NOMO-1 treated with DMSO at 0.1 percent for 48 hours (cell line): ENCODE results near the gene AKR1C1.
"Not testable (repeated sequence)": the region's sequence is repeated elsewhere in the genome, so short reads cannot be mapped to it uniquely, and the experiment has no call there.

Experiments
- DNase-seq: peaks from one replicate; lab custom pipeline; 2025; ENCODE audit not compliant: unreplicated experiment; lab: John Stamatoyannopoulos, UW

AKR1C1 gene

DNA sequence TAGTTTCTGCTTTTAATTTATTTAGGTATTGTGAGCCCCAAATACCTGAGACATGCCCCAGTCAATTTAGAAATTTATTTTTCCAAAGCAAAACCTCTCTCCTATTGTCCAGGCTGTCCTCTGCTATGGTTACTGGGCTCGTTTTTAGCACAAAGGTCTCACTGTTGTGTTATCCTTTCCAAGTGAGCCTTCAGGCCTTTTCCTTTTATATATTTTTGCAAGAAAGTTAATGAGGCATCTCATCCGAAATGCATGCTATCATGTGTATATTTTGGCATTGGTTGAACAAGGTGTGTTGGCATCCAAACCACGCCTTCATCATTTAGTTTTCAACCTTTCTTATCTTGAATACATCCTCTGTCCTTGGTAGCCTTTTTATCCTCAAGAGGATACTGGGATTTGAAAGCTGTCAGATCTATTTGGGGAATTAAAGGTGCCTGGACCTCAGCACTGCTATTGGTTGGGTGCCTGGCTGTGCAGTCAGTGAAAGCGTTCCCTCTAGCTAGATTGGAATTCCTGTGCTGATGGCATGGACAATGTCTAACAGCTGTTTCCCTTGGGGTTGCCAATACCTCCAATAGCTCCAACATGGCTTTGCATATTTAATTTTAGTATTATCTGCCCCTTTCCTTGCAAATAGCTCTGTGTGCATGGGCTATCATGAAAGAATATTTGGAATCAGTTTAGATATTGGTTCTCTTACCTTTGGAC lies 51.1 kb downstream of the AKR1C1 start:
- not testable (repeated sequence) for DNase-seq

DNA sequence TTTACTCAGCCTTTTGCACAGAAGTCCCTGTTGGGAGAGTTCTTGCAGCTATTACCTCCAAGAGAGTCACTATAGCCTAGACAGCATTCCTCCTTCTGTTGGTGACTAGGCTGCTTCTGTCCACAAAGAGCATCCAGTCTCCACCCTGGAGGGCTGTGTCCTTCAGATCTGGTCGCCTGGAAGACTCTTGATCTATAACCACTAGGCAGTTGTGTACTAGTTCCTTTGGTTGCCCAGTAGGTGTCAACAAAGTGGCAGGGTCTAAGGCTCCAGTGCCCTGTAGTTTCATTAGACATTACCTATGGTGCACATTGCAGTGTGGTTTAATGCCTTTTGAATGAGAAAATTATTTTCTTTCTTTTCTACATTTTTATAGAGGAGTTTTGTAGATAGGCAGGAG lies 51.7 kb downstream of the AKR1C1 start:
- DNase-seq = no peak

DNA sequence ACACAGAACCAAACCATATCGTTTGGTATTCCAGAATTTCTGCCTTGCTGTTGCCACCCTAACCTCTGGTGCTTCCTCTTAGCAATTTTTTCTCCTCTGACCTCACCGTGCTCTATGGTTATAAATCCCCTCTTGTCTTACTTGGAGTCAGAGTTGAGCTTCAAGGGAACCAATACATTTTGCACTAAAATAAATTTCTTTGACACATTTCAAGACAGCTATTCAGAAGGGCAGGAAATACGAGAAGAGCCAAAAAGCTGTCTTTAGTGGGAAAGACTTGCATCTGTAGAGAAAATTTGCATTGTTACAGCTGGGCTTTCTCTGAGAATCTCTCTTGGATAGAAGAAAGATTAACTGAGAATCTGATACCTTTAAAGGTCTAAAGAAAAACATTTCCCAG lies 54.9 kb downstream of the AKR1C1 start:
- DNase-seq = no peak

DNA sequence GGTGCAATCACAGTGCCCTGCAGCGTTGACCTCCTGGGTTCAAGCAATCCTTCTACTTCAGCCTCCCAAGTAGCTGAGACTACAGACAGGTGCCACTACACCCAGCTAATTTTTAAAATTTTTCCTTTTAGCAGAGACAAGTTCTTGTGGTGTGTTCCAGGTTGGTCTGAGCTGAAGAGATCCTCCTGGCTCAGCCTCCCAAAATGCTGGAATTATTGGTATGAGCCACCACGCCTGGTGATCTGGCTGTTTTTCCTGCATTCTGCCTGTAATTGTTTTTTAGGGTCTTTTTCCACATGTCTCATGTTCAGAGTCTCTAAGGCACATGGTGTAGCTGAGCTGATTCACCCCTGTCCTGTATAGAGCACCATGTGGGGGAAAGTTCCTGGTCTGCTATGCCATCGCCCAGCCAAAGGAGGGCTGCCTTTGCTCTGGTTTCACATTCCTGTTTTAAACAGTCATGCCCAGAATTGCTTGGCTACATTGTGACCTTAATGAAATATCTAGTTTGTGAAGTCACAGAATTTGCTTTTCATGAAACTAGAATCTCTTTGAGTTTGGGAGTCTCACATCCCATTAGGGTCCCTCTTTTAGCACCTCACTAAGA lies 55.6 kb downstream of the AKR1C1 start:
- DNase-seq = not testable (repeated sequence)

DNA sequence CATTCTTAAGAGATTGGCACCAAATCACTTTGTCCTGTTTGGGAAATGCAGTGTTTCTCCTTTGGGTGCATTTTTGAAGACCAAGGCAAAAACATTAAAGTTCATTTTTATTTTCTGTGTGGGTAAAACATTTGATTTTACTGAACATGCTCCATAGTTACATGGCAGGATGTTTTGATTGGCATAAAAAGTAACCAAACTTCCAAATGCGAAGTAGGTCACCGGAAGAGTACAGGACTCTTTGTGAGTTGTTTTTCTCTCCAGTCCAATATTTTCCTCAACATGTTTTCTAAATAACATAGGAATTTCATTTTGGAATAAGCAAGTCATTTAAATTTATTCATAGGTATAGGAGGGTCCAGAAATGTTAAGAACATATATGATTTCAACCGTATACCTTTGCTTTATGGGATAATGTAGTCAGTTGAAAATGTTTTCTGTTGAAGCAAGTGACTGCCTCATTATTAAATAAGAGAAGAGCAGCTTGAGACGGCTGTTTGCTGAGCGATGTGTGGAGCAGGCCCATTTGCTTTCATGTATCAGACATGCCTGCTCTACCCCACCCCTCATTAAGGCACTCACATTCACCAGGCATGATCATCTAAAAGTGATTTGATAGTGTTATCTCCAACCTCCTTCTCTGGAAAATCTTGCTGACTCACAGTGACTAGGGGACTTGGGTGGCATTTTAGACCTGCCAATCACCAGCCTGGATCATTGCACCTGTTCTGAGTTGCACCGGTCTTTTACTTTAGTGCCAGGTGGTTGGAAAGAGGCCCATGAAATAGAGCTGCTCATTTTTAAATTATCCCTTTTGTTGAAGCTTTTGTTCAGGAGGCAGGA lies 56.8 kb downstream of the AKR1C1 start:
- not testable (repeated sequence) for DNase-seq

DNA sequence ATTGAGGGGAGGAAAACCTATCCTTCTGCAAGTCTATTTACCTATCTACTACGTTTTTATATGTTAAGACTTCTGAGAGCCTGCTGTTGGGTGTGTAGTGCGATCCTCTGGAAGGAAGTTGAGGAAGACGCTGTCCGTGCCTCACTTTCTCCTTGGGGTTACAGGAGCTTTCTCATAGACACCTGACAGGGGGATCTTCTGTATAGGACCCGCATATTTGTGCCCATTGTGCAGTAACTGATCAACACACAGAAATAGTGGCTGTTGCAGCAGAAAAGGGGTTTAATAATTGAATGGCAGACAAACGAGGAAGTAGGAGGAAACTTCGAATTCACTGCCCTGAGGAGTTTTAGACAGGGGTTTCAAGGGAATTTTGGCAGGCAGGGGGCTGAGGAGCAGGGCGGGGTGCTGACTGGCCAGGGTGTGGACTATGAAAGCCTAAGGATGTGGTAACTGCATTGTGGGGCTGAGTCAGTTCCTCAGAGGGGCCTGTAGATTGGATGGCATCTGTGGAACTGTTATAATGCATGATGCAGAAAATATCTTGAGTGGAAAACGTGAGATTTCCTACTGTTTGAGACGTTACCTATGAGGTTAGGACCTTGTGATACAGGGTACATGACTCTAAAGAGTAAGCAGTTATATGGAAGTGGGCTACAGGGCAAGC lies 58.5 kb downstream of the AKR1C1 start:
- DNase-seq = not testable (repeated sequence)

DNA sequence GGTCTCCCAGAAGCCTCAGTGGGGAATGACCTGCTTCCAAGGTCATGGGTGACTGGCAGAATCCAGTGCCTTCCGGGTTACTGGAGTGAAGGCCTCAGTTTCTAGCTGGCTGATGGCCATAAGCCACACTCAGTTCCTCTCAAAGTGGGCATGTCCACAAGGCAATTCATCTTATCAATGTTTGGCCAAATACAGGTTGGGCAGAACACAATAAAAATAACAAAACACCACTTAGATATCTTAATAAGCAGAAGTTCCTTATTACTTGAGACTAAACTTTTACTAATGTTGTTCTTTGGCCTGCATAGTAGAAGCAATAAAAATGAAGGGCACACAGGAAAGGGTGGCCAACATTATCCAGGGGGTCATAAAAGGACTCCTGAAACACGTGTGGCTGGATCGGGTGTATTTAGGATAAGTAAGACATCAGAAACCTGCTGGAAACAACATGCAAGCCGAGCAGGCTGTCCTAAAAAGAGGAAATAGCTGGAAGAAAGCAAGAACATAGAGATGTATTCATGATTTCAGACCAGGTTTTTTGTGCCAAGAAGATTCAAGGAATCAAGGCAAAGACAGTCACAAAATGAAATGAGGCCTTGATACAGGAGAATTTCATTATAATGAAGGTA lies 60.1 kb downstream of the AKR1C1 start:
- peak; percentile 13 for DNase-seq

DNA sequence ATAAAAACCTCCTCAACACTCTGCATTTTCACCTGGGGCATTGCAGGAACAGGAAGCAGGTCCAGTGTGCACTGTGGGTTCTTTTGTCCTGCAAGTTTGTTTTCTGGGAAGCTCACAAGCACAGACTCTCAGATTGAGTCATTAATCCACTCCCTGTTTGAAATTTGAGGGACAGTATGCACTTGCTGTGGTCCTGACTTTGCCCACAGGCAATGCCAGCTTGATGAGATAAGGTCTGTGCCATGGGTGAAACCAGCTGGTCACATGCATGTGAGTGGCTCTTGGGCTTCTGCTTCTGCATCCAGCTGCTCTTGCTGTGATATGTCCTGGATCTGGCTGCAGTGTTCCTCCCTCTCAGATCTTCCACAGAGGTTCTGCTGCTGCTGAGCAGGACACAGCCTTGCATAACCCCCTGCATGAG lies 62.3 kb downstream of the AKR1C1 start:
- peak; percentile 25 for DNase-seq

DNA sequence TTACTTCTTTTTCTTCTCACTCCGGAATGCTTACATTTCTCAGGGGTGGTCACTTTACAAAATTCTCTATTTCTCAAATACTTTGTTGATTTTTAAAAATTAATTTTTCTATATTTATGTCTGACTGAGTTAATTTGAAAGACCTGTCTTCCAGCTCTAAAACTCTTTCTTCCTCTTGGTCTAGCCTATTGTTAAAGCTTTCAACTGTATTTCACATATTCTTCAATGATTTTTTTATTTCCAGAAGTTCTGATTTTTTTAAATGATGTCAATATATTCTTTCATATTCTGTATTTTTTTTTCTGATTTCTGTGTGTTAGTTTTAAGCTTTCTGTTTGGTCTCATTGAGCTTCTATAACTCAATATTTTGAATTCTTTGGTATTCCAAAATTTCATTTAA lies 67.8 kb downstream of the AKR1C1 start:
- DNase-seq = no peak

DNA sequence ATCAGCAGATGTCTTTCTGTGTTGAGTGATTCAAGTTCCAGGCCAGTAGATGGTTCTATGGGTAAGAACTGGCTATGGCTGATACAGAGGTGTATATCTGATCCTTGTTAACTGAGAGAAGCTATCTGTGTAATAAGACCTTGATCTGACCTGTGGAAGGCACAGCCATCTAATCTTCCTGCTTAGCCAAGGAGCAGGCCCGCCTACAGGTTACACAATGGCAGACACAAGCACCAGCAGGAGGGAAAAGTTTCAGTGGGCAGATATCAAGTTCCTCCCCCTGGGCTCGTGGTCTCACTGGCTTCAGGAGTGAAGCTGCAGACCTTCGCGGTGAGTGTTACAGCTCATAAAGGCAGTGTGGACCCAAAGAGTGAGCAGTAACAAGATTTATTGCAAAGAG lies 68.4 kb downstream of the AKR1C1 start:
- not testable (repeated sequence) for DNase-seq

DNA sequence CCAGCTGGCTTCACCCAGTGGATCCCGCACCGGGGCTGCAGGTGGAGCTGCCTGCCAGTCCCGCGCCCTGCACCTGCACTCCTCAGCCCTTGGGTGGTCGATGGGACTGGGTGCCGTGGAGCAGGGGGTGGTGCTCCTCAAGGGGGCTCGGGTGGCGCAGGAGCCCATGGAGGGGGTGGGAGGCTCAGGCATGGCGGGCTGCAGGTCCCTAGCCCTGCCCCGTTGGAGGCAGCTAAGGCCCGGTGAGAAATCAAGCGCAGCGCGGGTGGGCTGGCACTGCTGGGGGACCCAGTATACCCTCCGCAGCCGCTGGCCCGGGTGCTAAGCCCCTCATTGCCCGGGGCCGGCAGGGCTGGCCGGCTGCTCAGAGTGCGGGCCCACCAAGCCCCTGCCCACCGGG lies 69.2 kb downstream of the AKR1C1 start:
- not testable (repeated sequence) for DNase-seq
